Adrenal gland (tissue), 12 donors: ENCODE data around the gene LILRB2. TPM values are rescaled to one million over a fixed set of nuclear protein-coding genes. Genes with fewer than 3 reads are reported as not detected.
"Not testable (repeated sequence)": the region's sequence is repeated elsewhere in the genome, so short reads cannot be mapped to it uniquely, and the experiment has no call there.

Source experiments
- DNase-seq, 7 donors: peaks; one replicate each; pipeline ENCODE4 v3.0.0-alpha.2; 2019 to 2020
- H3K27ac ChIP-seq, 5 donors: fragments of 200-600 bp; sonication (generic) in 4 of 5; 1 replicate in 3 of 5; 2 replicates in 2 of 5; pipeline versions ENCODE4 v1.5.1 to v1.8.0; 2016 to 2020; ENCODE audit warnings: mild to moderate bottlenecking in 1 of 5
- H3K27me3 ChIP-seq: fragments of 200-600 bp; 2 replicates; pipeline ENCODE4 v1.8.0; 2021
- H3K36me3 ChIP-seq, 2 donors: fragments of 200-600 bp; replicated peaks in 1 of 2; 1 replicate in 1 of 2; 2 replicates in 1 of 2; pipeline versions ENCODE4 v1.5.1 to v1.8.0; 2018 to 2022
- H3K4me1 ChIP-seq, 2 donors: fragments of 200-600 bp; replicated peaks in 1 of 2; 1 replicate in 1 of 2; 2 replicates in 1 of 2; pipeline versions ENCODE4 v1.5.1 to v1.8.0; 2018 to 2021
- H3K4me3 ChIP-seq, 4 donors: fragments of 200-600 bp; sonication (generic) in 3 of 4; one replicate each; pipeline ENCODE4 v1.5.1; 2016 to 2018
- H3K9me3 ChIP-seq, 3 donors: fragments of 200-600 bp; sonication (generic) in 1 of 3; replicated peaks in 1 of 3; 1 replicate in 2 of 3; 2 replicates in 1 of 3; pipeline versions ENCODE4 v1.5.1 to v1.8.0; 2016 to 2021
- POLR2A ChIP-seq, 2 donors: fragments of 450-650 bp; IDR thresholded peaks; one replicate each; pipeline ENCODE4 v1.6.1; 2017; ENCODE audit warnings: antibody characterized with exemption in 2 of 2, mild to moderate bottlenecking in 2 of 2, moderate library complexity in 1 of 2
- WGBS, 4 donors: extraction: QIAGEN DNeasy Blood & Tissue Kit in 2 of 4; methylation state at CpG; one replicate each; pipeline versions ENCODE4 v1.1.5 to v1.1.7; 2013 to 2017; 5-methylcytosine and 5-hydroxymethylcytosine counted together
- intact Hi-C, 2 donors: fragments of 100-400 bp; cut with DNase I; formaldehyde crosslinking; loops; one replicate each; pipeline versions ENCODE4 v1.14.1 to v1.15.0; 2022 to 2023
- polyA plus RNA-seq, 3 donors: library from polyadenylated mRNA; stranded (reverse); fragments of 200-250 nt in 2 of 3; fragments of 350-450 nt in 1 of 3; fragmentation: Illumina TruSeq in 1 of 3; extraction: RNeasy Lipid Tissue Mini Kit (QIAGEN cat#74804) in 1 of 3; gene quantifications; one replicate each; pipeline ENCODE4 v1.2.3, GENCODE V29; 2013 to 2014
- total RNA-seq, 9 donors: library from RNA; depleted of rRNA in 4 of 9; stranded (reverse); fragments of >200 nt in 4 of 9; fragments of 120-200 nt in 1 of 9; fragmentation: NEBNext Ultra II Directional in 1 of 9; extraction: Animal tissue kit (Norgen Biotek cat#: 25700) in 1 of 9; gene quantifications; one replicate each; pipeline versions ENCODE4 v1.1.0 to v1.2.4, GENCODE V29; 2013 to 2023
- TF ChIP-seq, protein P1 (sequence below), 6 experiments: fragments of 450-650 bp in 4 of 6; fragments of 200-600 bp in 2 of 6; sonication (generic) in 1 of 6; IDR thresholded peaks; 1 replicate in 5 of 6; 2 replicates in 1 of 6; pipeline versions ENCODE4 v1.5.1 to v1.8.0; 2016 to 2021; ENCODE audit warnings: antibody characterized with exemption in 6 of 6, mild to moderate bottlenecking in 2 of 6, moderate library complexity in 1 of 6
- donor health status: healthy with polysubstance abuse.
- donor health status: Bipolar disorder and iron deficiency.
- donor health status: DM: yes; HTN: yes; CAD: no.
- donor health status: DM: no; HTN: no; CAD: no.
- donor health status: DM: no; HTN: no; CAD: no.
- donor health status: DM: yes; HTN: yes; CAD: no.

LILRB2 gene
- total and polyA plus RNA-seq, 12 donors: 0.50 to 16.5 (median 8.2) TPM

DNA sequence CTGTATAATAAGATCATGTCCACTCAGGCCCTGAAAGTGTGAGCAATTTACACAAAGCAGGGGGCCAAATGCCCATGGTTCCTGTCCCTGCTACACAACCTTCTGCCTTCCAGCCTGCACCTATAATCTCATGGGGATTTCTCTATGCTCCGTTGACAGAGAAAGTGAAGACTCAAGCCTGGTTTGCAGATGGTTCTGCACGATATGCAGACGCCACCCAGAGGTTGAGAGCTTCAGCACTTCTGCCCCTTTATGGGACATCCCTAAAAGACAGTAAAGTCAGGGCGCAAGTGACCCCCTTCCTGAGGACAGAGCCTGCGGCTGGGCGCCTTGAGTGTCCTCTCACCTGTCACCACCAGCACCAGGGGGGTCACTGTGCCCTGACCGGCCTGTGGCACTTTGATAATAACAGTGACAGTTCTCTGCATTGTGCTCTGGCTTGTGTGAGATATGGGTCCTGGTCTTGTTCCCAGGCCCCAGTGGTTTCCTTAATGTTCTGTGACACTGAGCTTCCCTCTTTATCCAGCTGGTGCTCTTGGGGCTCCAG lies 16.9 kb upstream of the LILRB2 start:
- Histone ChIP-seq H3K4me3 (no peak overlapping the region), H3K27ac (no peak overlapping the region), H3K36me3 (no peaks in the 10 kb centered on the region), H3K9me3 (no peaks in the 10 kb centered on the region), H3K27me3 (no peaks in the 10 kb centered on the region), H3K4me1 (no peaks in the 10 kb centered on the region)
- 18 to 38% (median 34%) methylated on average over 5 to 7 of the region's 7 CpGs for WGBS, 4 donors
- intact Hi-C loops: no loop called here
- TF ChIP-seq, protein P1, sequence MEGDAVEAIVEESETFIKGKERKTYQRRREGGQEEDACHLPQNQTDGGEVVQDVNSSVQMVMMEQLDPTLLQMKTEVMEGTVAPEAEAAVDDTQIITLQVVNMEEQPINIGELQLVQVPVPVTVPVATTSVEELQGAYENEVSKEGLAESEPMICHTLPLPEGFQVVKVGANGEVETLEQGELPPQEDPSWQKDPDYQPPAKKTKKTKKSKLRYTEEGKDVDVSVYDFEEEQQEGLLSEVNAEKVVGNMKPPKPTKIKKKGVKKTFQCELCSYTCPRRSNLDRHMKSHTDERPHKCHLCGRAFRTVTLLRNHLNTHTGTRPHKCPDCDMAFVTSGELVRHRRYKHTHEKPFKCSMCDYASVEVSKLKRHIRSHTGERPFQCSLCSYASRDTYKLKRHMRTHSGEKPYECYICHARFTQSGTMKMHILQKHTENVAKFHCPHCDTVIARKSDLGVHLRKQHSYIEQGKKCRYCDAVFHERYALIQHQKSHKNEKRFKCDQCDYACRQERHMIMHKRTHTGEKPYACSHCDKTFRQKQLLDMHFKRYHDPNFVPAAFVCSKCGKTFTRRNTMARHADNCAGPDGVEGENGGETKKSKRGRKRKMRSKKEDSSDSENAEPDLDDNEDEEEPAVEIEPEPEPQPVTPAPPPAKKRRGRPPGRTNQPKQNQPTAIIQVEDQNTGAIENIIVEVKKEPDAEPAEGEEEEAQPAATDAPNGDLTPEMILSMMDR (IDR thresholded peaks at IDR 0.05): no peak
- no peak for TF ChIP-seq POLR2A (IDR thresholded peaks at IDR 0.05)
- DNase-seq: no peak

DNA sequence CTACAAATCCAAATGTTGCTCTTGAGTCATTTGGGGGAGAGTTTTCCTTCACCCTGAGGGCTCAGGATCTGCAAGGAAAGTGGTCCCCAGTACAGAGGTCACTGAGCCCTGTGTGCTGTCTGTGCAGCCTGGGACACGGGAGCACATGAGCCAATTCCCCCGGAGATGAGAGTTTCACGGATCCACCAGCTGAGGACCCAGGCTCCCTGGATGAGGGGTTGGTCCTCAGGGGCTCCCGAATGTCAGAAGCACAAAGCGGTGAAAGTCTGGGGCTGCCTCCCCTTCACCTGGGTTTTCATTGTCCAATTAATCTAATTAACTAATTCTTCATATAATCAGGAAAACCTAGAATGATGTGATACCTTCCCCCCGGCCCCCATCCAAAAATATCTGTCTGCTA lies 13.6 kb upstream of the LILRB2 start:
- no peaks in the 10 kb centered on the region for H3K27me3 ChIP-seq
- H3K4me3 ChIP-seq: no peak overlapping the region
- TF ChIP-seq, protein P1 (IDR thresholded peaks at IDR 0.05): no peak
- H3K9me3 ChIP-seq: no peaks in the 10 kb centered on the region
- intact Hi-C loops: no loop called here
- H3K4me1 ChIP-seq: no peaks in the 10 kb centered on the region
- no peak for DNase-seq
- 71 to 81% (median 81%) methylated on average over 5 to 6 of the region's 6 CpGs for WGBS, 4 donors
- H3K27ac ChIP-seq: no peak overlapping the region
- H3K36me3 ChIP-seq: no peaks in the 10 kb centered on the region

DNA sequence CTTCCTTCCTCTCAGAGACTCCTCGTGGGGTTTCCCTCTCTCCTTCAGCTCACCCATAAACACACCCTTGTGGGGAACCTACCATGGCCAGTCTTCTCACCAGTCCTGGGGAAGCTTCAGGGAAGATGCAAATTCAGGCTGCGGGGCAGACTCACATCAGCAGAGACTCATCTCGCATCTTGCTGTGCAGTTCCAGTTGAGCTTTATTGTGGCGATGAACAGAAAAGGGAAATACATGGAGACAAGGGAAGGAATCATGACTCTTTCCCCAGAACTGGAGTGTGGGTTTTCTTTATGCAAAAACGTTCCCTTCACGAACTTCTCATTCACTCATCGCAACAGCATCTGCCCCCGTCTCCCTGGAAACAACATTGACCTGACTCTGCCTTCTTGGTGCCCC lies 8.2 kb upstream of the LILRB2 start:
- H3K9me3 ChIP-seq, H3K27ac ChIP-seq, intact Hi-C loops, H3K4me1 ChIP-seq, H3K4me3 ChIP-seq, DNase-seq, H3K27me3 ChIP-seq, H3K36me3 ChIP-seq: not testable (repeated sequence)
- 33 to 50% (median 46%) methylated on average over 8 of the region's 8 CpGs for WGBS, 4 donors

DNA sequence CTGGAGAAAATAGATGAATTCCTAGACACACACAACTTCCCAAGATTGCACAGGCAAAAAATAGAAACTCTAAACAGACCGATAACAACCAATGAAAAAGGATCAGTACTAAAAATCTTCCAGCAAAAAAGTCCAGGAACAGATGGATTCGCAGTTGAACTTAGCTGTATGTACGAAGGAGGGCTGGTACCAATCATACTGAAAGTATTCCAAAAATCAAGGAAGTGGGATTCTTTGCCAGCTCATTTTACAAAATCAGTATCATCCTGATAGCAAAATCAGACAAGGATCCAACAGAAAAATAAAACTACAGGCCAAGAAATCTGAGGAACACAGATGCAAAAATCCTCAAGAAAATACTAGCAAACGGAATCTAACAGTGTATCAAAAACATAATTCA lies 6.5 kb upstream of the LILRB2 start:
- Histone ChIP-seq H3K36me3 (no peaks in the 10 kb centered on the region), H3K4me3 (no peak overlapping the region), H3K9me3 (no peaks in the 10 kb centered on the region), H3K4me1 (no peaks in the 10 kb centered on the region), H3K27ac (no peak overlapping the region), H3K27me3 (no peaks in the 10 kb centered on the region)
- TF ChIP-seq, protein P1 (IDR thresholded peaks at IDR 0.05): no peak
- TF ChIP-seq POLR2A (IDR thresholded peaks at IDR 0.05): no peak
- intact Hi-C loops: no loop called here
- WGBS, 4 donors: 61 to 71% (median 65%) methylated on average over 4 of the region's 4 CpGs
- no peak for DNase-seq

DNA sequence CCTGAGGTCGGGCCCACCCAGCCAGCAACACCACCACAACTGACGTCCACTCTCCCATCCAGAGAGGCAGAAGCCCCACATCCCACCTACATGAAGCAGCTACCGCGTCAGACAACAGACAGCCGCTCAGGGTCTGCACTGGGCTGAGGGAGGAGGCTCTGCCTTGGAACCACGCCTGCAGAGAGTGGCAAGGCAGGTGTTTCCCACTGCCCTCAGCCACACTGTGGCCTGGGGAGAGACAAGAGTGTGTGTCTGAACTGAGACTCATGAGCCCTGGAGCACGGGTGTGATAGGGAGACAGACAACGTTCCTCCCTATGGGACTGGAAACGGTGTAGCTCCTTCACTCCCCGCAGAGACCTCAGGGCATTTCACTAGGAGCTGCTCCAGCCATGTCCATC lies 5.4 kb upstream of the LILRB2 start:
- H3K4me1 ChIP-seq, H3K4me3 ChIP-seq, H3K9me3 ChIP-seq, H3K27me3 ChIP-seq, H3K27ac ChIP-seq, H3K36me3 ChIP-seq, intact Hi-C loops: not testable (repeated sequence)
- WGBS, 4 donors: 20 to 75% (median 68%) methylated on average over 1 to 10 of the region's 10 CpGs; no CpG with 5 or more reads in 1 of the 4 donors
- DNase-seq: peak in 1 of 7 donors; percentile 29

DNA sequence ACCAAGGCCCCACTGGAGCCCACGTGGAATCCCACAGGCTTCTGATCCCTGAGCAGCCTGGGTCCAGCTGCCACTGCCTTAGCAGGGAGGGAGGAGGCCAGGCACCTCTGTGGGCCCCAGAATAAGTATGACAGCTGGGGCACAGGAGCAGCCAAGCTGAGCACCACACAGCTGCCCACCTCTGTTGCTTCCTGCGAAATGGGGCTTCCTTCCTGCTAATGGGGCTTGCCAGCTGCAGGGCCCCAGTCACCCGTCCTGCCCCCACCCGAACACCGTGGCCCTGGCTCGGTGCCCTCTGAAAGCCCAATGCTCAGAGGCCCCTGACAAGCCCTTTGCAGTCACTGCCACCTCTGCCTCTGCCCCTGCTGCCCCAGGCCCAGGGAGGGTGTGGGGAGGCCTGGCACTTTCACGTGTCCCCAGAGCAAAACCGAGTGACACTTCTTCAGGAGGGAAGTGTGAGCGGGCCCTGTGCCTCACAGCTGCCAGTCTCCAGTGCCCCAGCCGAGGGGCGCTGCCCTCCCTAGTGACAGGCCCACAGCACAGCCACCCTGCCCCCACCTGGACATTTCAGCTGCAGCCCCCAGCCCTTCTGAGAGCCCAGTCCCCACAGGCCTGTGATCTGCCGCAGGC lies 4.6 kb upstream of the LILRB2 start:
- H3K27ac ChIP-seq, H3K4me3 ChIP-seq, H3K36me3 ChIP-seq, H3K9me3 ChIP-seq, intact Hi-C loops, H3K27me3 ChIP-seq, H3K4me1 ChIP-seq: not testable (repeated sequence)
- peak in 1 of 7 donors; percentile 30 for DNase-seq
- 50 to 72% (median 60%) methylated on average over 1 to 11 of the region's 12 CpGs for WGBS, 4 donors
